IPS DF 6.9 (cell line): ENCODE measurements around the gene TRIM49C.
"Not testable (repeated sequence)": the region's sequence is repeated elsewhere in the genome, so short reads cannot be mapped to it uniquely, and the experiment has no call there.

Experiments used
- DNase-seq: peaks from one replicate; pipeline ENCODE4 v3.0.0-alpha.2; 2013; ENCODE audit warnings: low read depth, low spot score
- H3K27ac ChIP-seq: one replicate; pipeline ENCODE4 v1.5.1; 2013; ENCODE audit warnings: low read length, control low read depth
- H3K27me3 ChIP-seq: 2 replicates; pipeline ENCODE4 v1.6.1; 2013; ENCODE audit warnings: mild to moderate bottlenecking, low read length; ENCODE audit not compliant: control insufficient read depth, insufficient read depth
- H3K36me3 ChIP-seq: 2 replicates; pipeline ENCODE4 v1.6.1; 2013; ENCODE audit warnings: low read length; ENCODE audit not compliant: control insufficient read depth, insufficient read depth
- H3K4me1 ChIP-seq: 2 replicates; pipeline ENCODE4 v1.6.1; 2013; ENCODE audit warnings: low read length; ENCODE audit not compliant: control insufficient read depth, insufficient read depth
- H3K4me3 ChIP-seq: 2 replicates; pipeline ENCODE4 v1.5.1; 2013; ENCODE audit warnings: mild to moderate bottlenecking, low read length
- H3K9me3 ChIP-seq: 2 replicates; pipeline ENCODE4 v1.6.1; 2013; ENCODE audit warnings: low read length, inconsistent platforms; ENCODE audit not compliant: control insufficient read depth, insufficient read depth
- WGBS: extraction: QIAGEN DNeasy Blood & Tissue Kit; methylation state at CpG from one replicate; pipeline ENCODE4 v1.1.7; 2013; ENCODE audit warnings: mixed read lengths, missing lambda C conversion rate; ENCODE audit not compliant: insufficient read length, insufficient coverage; 5-methylcytosine and 5-hydroxymethylcytosine counted together

The TRIM49C gene, protein sequence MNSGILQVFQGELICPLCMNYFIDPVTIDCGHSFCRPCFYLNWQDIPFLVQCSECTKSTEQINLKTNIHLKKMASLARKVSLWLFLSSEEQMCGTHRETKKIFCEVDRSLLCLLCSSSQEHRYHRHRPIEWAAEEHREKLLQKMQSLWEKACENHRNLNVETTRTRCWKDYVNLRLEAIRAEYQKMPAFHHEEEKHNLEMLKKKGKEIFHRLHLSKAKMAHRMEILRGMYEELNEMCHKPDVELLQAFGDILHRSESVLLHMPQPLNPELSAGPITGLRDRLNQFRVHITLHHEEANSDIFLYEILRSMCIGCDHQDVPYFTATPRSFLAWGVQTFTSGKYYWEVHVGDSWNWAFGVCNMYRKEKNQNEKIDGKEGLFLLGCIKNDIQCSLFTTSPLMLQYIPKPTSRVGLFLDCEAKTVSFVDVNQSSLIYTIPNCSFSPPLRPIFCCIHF

DNA sequence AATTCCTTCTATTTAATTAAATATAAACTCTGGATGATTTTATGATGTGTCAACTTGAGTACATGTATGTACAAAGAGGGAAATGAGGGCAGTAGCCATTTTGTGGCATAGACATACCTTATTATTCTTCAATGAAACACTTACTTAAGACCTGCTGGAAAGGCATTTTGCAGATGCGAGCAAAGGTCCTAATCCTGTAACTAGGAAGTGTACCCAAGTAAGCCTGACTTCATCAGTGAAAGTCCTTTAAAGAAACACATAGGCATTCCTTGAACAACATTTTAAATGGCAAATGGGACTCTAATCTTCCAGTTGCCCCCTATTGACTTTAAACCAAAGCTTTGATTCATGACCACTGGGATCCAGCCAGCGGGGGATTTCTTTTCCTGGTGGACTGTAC is at the start of gene TRIM49C:
Gene TRIM49C, plus strand, starts transcription at position 301 of the 400 bp plus-strand sequence. CDS start 4,106 bp downstream, outside the sequence.
- no CpG with 5 or more reads among the region's 2 CpGs for WGBS
- H3K4me3 ChIP-seq, DNase-seq, H3K4me1 ChIP-seq, H3K9me3 ChIP-seq, H3K27ac ChIP-seq, H3K36me3 ChIP-seq, H3K27me3 ChIP-seq: not testable (repeated sequence)

DNA sequence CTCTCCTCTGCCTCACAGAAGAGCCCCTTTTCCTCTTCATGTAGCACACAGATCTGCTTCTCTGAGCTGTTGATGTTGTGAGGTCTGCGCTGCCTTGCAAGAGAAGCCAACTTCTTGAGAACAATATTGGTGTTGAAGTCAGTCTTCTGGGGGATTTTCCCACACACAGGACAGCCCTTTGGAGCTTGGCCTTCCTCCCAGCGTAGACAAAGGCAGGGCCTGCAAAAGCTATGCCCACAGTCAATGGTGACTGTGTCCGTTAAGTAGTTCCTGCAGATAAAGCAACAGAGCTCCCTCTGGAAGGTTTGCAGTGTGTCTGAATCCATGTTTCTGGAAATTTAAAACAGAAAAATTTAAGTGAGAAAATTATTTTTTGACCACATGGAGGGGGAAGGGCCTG is 6.7 kb upstream of the TRIM49C start:
- H3K4me3 ChIP-seq, H3K27me3 ChIP-seq, H3K36me3 ChIP-seq, H3K27ac ChIP-seq, H3K4me1 ChIP-seq, DNase-seq, H3K9me3 ChIP-seq: not testable (repeated sequence)
- WGBS: no CpG with 5 or more reads among the region's 3 CpGs

DNA sequence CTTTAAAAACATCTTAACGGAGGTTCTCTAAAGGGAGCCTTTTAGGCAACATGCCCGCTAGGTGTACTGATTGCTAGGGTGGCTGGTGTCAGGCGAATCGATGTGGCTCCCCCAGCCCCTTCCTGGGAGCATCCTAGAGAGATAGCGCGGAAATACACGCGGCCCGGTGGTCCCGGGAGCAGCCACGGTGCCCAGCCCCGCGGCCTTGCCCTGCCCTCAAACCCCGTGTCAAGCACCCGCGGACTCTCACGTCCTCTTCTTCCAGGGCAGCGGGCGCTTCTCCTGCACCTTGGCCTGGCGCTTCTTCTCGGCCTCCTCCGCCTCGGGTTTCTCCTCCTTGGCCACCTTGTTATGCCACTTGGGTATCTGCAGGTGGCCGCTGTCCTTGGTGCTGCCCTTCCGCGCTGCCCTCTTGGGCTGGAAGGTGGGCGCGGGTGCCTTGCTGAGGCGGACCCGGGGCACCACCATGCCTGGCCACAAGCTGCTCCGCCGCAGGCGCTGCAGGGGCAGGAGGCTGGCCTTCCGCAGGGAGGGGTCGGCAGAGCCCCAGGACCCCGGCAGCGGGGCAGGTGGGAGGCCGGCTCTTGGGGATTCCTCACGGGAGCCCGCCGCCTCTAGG is 20.8 kb downstream of the TRIM49C start:
- H3K27me3 ChIP-seq, H3K4me1 ChIP-seq: not testable (repeated sequence)

DNA sequence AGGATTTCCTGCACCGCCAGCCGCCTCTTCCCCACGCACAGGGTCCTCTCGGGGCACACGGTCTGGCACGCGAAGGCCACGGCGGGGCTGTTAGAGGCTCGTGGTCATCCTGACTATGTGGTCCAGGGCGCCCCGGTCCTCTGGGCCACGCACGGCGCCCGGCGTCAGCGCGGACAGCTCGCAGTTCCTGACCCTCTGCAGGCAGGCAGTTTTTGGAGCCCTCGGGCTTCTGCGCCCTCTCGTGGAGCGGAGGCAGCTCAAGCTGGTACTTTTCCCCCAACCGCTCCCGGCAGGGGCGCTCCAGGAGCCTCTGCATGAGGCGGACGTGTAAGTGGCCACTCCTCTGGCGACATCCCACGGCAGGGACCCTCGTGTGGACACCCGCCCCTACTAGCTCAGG is 21.4 kb downstream of the TRIM49C start:
- not testable (repeated sequence) for H3K9me3 ChIP-seq, H3K4me1 ChIP-seq, H3K4me3 ChIP-seq, H3K36me3 ChIP-seq, DNase-seq, H3K27me3 ChIP-seq, H3K27ac ChIP-seq
- no CpG with 5 or more reads among the region's 33 CpGs for WGBS

More for the DNA sequence above, 20.8 kb downstream of the TRIM49C start:
- not testable (repeated sequence) for H3K4me3 ChIP-seq, DNase-seq, H3K27ac ChIP-seq, H3K9me3 ChIP-seq, H3K36me3 ChIP-seq
- no CpG with 5 or more reads among the region's 41 CpGs for WGBS

DNA sequence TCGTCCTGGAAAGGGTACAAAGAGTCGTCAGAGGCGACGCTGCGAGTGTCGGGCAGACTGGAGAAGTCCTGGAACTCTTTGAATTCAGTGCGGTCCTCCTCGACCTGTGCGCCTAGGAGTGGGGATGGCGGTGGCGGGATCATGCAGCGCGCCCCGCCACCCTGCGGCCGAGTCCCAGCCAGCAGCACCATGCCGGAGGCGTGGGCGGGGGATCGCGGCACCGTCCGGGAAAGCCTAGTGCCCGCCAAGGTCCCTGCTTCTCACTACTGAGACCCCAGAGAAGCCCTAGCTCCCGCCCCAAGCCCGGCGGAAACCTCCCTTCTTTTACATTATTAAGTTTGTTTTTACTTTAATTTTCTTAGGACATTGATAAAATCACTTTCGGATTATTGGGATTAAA is 22.6 kb downstream of the TRIM49C start:
- DNase-seq: not testable (repeated sequence)

DNA sequence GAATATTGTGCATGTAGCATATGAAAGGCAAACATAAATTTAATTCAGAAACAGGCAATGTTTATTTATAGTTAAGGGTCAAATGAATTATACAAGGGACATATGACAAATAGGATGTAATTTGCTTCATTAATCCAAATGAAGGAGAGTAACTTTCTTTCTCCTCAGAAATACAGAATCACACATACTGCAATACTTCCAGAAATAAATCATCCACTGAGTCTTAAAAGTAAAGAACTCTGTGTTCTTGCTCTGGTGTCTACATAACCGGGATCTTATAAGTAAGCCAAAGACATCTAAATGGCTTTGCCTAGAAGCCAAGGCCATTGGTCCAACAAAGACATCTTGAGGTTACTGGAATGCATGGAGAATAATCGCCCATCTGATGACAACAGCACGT is 54.7 kb downstream of the TRIM49C start, which contains the start of gene UBTFL1:
Gene UBTFL1, plus strand, starts transcription at position 301 of the 400 bp plus-strand sequence. Its CDS starts 0 bp downstream, at position 301.
- H3K9me3 ChIP-seq, H3K4me1 ChIP-seq, H3K27me3 ChIP-seq, DNase-seq, H3K27ac ChIP-seq, H3K36me3 ChIP-seq, H3K4me3 ChIP-seq: not testable (repeated sequence)
- WGBS: no CpG with 5 or more reads among the region's 3 CpGs

More for the DNA sequence above, 22.6 kb downstream of the TRIM49C start:
- H3K4me1 ChIP-seq, H3K9me3 ChIP-seq, H3K36me3 ChIP-seq, H3K27me3 ChIP-seq, H3K4me3 ChIP-seq, H3K27ac ChIP-seq: not testable (repeated sequence)
- WGBS: no CpG with 5 or more reads among the region's 28 CpGs

DNA sequence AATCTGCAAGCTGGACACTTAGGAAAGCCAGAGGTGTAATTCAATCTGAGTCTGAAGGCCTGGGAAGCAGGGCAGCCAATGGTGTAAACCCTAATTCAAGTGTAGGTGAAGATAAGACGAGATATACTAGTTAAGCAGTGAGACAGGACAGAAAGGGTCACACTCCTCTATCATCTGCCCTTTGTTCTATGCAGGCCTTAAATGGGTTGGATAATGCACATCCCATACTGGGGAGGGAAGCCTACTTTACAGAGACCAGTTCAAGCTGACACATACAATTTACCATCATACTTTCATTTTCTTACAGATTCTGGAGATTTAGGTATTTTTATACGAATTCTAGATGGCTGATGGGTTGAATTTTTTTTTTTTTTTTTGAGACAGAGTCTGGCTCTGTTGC is 57.8 kb downstream of the TRIM49C start:
- H3K27me3 ChIP-seq, H3K27ac ChIP-seq, H3K9me3 ChIP-seq, H3K4me3 ChIP-seq, H3K4me1 ChIP-seq, DNase-seq, H3K36me3 ChIP-seq: not testable (repeated sequence)
- WGBS: no CpG with 5 or more reads among the region's 2 CpGs
